GM10248 (cell line): ENCODE data around the gene LY6G6C.

ENCODE experiments used
- CTCF ChIA-PET: fragments of 300-600 bp; sonication (Branson Sonifier 250); formaldehyde crosslinking; extraction: SDS; loops from one replicate; lab custom pipeline; 2021; ENCODE audit warnings: antibody characterized with exemption; lab: Yijun Ruan, JAX
- POLR2A ChIA-PET: fragments of 350-650 bp; sonication (Branson Sonifier 250); formaldehyde crosslinking; extraction: SDS; loops from one replicate; lab custom pipeline; 2020; ENCODE audit warnings: antibody characterized with exemption; lab: Yijun Ruan, JAX
- DNase-seq: peaks from one replicate; pipeline ENCODE4 v3.0.0; 2012; ENCODE audit errors: extremely low spot score
- TF ChIP-seq, protein P1 (sequence below): IDR thresholded peaks from 2 replicates; pipeline ENCODE4 v1.5.1; 2012; ENCODE audit warnings: mild to moderate bottlenecking, low read depth; ENCODE audit errors: extremely low read depth, missing control alignments, control extremely low read depth

The LY6G6C gene

DNA sequence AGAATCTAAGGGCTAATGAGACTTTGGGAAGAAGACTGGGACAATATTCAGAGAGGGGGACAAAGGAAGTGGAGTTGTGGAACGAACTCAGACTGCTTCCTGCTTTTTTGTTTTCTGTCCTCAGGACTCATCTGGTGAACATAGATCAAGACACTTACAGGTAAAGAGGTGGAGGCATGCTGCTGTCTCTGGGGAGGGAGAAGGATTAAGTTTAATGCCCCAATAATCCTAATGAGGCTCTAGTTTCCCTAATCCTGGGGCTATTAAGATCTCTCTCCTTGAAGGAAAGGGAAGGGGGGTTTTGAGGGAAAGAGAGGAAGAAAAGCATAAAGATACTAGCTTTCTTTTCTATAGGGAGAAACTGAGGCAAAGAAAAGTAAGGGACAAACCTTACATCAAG lies 22.9 kb upstream of the LY6G6C start:
- ChIA-PET POLR2A (no interaction called here), CTCF (no interaction called here)
- DNase-seq, result no peak
- TF ChIP-seq, protein P1, sequence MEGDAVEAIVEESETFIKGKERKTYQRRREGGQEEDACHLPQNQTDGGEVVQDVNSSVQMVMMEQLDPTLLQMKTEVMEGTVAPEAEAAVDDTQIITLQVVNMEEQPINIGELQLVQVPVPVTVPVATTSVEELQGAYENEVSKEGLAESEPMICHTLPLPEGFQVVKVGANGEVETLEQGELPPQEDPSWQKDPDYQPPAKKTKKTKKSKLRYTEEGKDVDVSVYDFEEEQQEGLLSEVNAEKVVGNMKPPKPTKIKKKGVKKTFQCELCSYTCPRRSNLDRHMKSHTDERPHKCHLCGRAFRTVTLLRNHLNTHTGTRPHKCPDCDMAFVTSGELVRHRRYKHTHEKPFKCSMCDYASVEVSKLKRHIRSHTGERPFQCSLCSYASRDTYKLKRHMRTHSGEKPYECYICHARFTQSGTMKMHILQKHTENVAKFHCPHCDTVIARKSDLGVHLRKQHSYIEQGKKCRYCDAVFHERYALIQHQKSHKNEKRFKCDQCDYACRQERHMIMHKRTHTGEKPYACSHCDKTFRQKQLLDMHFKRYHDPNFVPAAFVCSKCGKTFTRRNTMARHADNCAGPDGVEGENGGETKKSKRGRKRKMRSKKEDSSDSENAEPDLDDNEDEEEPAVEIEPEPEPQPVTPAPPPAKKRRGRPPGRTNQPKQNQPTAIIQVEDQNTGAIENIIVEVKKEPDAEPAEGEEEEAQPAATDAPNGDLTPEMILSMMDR, result no peak

DNA sequence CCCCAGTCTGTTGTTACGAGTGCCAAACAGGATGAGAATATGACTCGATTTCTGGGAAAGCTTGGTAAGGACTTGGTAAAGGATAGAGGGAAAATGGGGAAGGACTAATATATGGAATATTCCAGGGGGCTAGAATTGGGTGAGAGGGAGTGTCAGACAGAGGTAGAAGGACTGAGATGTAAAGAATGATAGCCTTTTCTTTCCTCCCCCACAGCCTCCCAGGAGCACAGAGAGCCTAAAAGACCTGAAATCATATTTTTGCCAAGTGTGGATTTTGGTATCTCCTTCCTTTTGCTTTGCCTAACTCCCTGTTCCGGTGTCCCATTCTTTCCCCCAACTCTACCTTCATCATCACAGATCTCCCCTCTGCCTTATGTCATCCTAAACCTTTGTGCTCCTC lies 21.3 kb upstream of the LY6G6C start:
- no peak for DNase-seq
- CTCF ChIA-PET, result interaction anchor here (1.1 to 11.4 kb wide), 2 partner anchors 10 to 28 kb away, joined by 3 to 73 read pairs; no protein-coding TSS in a partner anchor
- TF ChIP-seq, protein P1, result no peak
- POLR2A ChIA-PET, result no interaction called here

DNA sequence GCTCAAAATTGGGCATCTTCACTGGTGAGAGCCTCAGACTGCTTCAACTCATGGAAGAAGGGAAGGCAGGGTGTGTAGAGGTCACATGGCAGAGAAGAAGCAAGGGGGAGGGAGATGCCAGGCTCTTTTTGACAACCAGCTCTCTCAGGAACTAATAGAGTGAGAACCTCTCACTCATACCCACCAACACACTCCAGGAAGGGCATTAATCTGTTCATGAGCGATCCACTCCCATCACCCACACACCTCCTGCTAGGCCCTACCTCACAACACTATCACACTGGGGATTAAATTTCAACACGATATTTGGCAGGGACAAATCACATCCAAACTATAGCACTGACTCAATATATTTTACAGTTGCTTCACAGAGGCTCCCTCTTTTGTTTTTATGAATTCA lies 20.3 kb upstream of the LY6G6C start:
- DNase-seq, result no peak
- ChIA-PET POLR2A (no interaction called here), CTCF (interaction anchor here (1.0 to 11.4 kb wide), 5 partner anchors 11 to 190 kb away, joined by 3 to 73 read pairs (median 3); partner anchors contain the start of gene DDAH2)
- TF ChIP-seq, protein P1, result no peak

DNA sequence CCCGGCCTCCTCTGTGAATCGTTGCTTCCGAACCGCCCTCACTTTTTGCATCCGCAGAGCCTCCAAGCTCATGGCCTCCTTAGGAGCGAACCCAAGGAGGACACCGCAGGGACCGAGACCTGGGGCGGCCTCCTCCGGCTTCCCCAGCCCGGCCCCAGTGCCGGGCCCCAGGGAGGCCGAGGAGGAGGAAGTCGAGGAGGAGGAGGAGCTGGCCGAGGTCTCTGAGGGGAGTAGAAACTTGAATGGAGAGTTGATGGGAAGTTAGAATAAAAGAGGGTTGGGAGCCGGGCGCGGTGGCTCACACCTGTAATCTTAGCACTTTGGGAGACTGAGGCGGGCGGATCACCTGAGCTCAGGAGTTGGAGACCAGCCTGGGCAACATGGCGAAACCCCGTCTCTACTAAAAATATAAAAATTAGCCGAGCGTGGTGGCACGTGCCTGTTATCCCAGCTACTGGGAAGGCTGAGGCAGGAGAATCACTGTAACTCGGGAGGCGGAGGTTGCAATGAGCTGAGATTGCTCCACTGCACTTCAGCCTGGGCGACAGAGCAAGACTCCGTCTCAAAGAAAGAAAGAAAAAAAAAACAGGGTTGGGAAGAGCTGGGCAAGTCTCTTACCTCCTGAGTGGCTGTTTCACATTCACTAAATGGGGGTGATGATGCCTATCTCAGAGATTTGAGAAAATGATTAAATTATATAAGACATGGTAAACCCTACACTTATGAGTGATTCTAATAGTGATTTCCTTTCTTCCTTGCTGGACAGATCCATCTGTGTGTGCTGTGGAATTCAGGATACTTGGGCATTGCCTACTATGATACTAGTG lies 19.1 kb upstream of the LY6G6C start:
- POLR2A ChIA-PET, result interaction anchor here (0.7 to 1.4 kb wide), 4 partner anchors 11 to 92 kb away, joined by 3 to 9 read pairs (median 4); partner anchors contain the start of gene HSPA1B
- DNase-seq, result no peak
- TF ChIP-seq, protein P1, result no peak
- CTCF ChIA-PET, result interaction anchor here (0.8 to 11.4 kb wide), 10 partner anchors 11 to 79 kb away, joined by 3 to 73 read pairs (median 4); partner anchors contain the start of genes C6orf47 and DDAH2

DNA sequence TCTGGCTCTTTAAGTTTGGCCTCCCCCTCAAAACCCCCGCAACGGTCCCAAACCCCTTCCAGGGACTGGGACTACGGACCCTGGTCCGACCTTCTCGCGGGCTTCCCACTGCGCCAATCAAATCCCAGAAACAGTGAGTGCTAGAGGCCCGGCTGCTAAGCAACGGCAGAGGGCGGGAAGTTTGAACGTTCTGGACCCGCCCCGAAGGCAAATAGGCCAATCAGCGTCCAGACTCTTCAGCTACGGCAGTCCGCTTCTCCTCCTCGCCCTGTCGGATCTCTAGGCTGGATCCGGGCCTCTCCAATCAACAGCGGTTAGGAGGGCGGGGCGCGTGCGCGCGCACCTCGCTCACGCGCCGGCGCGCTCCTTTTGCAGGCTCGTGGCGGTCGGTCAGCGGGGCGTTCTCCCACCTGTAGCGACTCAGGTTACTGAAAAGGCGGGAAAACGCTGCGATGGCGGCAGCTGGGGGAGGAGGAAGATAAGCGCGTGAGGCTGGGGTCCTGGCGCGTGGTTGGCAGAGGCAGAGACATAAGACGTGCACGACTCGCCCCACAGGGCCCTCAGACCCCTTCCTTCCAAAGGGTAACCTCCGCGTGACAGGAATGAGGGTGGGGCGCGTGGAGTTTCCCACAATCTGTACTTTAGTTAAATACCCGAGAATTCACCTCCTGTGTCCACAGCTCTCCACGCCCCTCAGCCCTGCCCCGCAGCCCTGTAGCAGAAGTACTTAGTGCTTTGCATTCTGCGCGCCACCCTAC lies 18.3 kb upstream of the LY6G6C start, which contains the start of gene MSH5:
MSH5 (plus strand) TSS at position 367 of the 758 bp plus-strand sequence. CDS start 462 bp downstream, outside the sequence.
- TF ChIP-seq, protein P1, result no peak
- ChIA-PET CTCF (interaction anchor here (0.8 to 11.4 kb wide), 11 partner anchors 12 to 142 kb away, joined by 3 to 73 read pairs (median 6); partner anchors contain the start of genes C6orf47, DDAH2, LSM2 and VARS1), POLR2A (interaction anchor here (0.6 to 1.4 kb wide), 7 partner anchors 9 to 123 kb away, joined by 3 to 9 read pairs (median 4); partner anchors contain the start of genes HSPA1B and NEU1)
- peak; percentile 97 for DNase-seq
